SK-N-SH treated with all-trans-retinoic acid at 6 μM for 48 hours (cell line): ENCODE data around the gene LLGL2.

Source experiments
- ATAC-seq: fragments of 200-7000 bp; cut with Tn5 transposase; 3 replicates; pipeline ENCODE4 v1.9.1; 2020; ENCODE audit warnings: mild to moderate bottlenecking, moderate library complexity
- ARNTL ChIP-seq: fragments of 450-650 bp; formaldehyde crosslinking; IDR thresholded peaks from 2 replicates; pipeline ENCODE4 v1.5.0; 2020; ENCODE audit warnings: low read depth, mild to moderate bottlenecking, moderate library complexity, borderline replicate concordance
- BACH2 ChIP-seq: fragments of 250-450 bp; sonication (Bioruptor Pico); IDR thresholded peaks from 2 replicates; pipeline ENCODE4 v1.9.0; 2021; ENCODE audit warnings: mild to moderate bottlenecking, borderline replicate concordance
- CREB5 ChIP-seq: fragments of 250-450 bp; sonication (Bioruptor Pico); IDR thresholded peaks from 2 replicates; pipeline ENCODE4 v1.5.1; 2020; ENCODE audit warnings: low read depth, mild to moderate bottlenecking, moderate library complexity
- CSDC2 ChIP-seq: fragments of 250-450 bp; sonication (Bioruptor Pico); IDR thresholded peaks from 2 replicates; pipeline ENCODE4 v1.5.0; 2020; ENCODE audit warnings: mild to moderate bottlenecking, moderate library complexity
- CSRNP3 ChIP-seq: fragments of 250-450 bp; sonication (Bioruptor Pico); IDR thresholded peaks from 2 replicates; pipeline ENCODE4 v1.5.1; 2021; ENCODE audit warnings: mild to moderate bottlenecking, moderate library complexity
- ESRRG ChIP-seq: fragments of 250-450 bp; sonication (Bioruptor Pico); IDR thresholded peaks from 2 replicates; pipeline ENCODE4 v1.6.1; 2021; ENCODE audit warnings: mild to moderate bottlenecking
- GLIS3 ChIP-seq: fragments of 250-450 bp; sonication (Bioruptor Pico); IDR thresholded peaks from 2 replicates; pipeline ENCODE4 v1.5.0; 2020; ENCODE audit warnings: mild to moderate bottlenecking, moderate library complexity
- ISL1 ChIP-seq: fragments of 250-450 bp; sonication (Bioruptor Pico); IDR thresholded peaks from 2 replicates; pipeline ENCODE4 v2.1.2; 2022; ENCODE audit warnings: mild to moderate bottlenecking, moderate library complexity
- PATZ1 ChIP-seq: fragments of 250-450 bp; sonication (Bioruptor Pico); IDR thresholded peaks from 2 replicates; pipeline ENCODE4 v1.8.0; 2020; ENCODE audit warnings: mild to moderate bottlenecking, moderate library complexity, borderline replicate concordance
- POU6F1 ChIP-seq: fragments of 250-450 bp; sonication (Bioruptor Pico); IDR thresholded peaks from 2 replicates; pipeline ENCODE4 v1.8.0; 2021; ENCODE audit warnings: low read depth, mild to moderate bottlenecking, moderate library complexity, borderline replicate concordance
- PPARA ChIP-seq: fragments of 250-450 bp; sonication (Bioruptor Pico); IDR thresholded peaks from 2 replicates; pipeline ENCODE4 v1.5.0; 2020; ENCODE audit warnings: mild to moderate bottlenecking, borderline replicate concordance
- RARB ChIP-seq: fragments of 250-450 bp; sonication (Bioruptor Pico); IDR thresholded peaks from 2 replicates; pipeline ENCODE4 v1.8.0; 2021; ENCODE audit warnings: mild to moderate bottlenecking, moderate library complexity
- SNAI2 ChIP-seq: fragments of 250-450 bp; sonication (Bioruptor Pico); IDR thresholded peaks from 2 replicates; pipeline ENCODE4 v1.5.0; 2020; ENCODE audit warnings: mild to moderate bottlenecking, moderate library complexity
- TCF4 ChIP-seq: fragments of 250-450 bp; sonication (Bioruptor Pico); IDR thresholded peaks from 2 replicates; pipeline ENCODE4 v1.8.0; 2021; ENCODE audit warnings: mild to moderate bottlenecking, moderate library complexity, borderline replicate concordance
- TOX ChIP-seq: fragments of 250-450 bp; sonication (Bioruptor Pico); IDR thresholded peaks from 2 replicates; pipeline ENCODE4 v1.8.0; 2021; ENCODE audit warnings: mild to moderate bottlenecking, moderate library complexity, borderline replicate concordance
- ZC3H10 ChIP-seq: fragments of 250-450 bp; sonication (Bioruptor Pico); IDR thresholded peaks from 2 replicates; pipeline ENCODE4 v1.5.1; 2021; ENCODE audit warnings: mild to moderate bottlenecking, moderate library complexity
- ZFP3 ChIP-seq: fragments of 250-450 bp; sonication (Bioruptor Pico); IDR thresholded peaks from 2 replicates; pipeline ENCODE4 v1.5.0; 2020; ENCODE audit warnings: mild to moderate bottlenecking, moderate library complexity
- ZFP30 ChIP-seq: fragments of 450-650 bp; formaldehyde crosslinking; IDR thresholded peaks from 2 replicates; pipeline ENCODE4 v1.5.0; 2022; ENCODE audit warnings: mild to moderate bottlenecking, moderate library complexity
- ZNF70 ChIP-seq: fragments of 450-650 bp; formaldehyde crosslinking; IDR thresholded peaks from 2 replicates; pipeline ENCODE4 v1.5.0; 2020; ENCODE audit warnings: mild to moderate bottlenecking, moderate library complexity
- ZNF8 ChIP-seq: fragments of 450-650 bp; formaldehyde crosslinking; IDR thresholded peaks from 2 replicates; pipeline ENCODE4 v1.5.0; 2020; ENCODE audit warnings: mild to moderate bottlenecking, moderate library complexity

The LLGL2 gene

GRCh38 chr17:75601057-75601987 lies 75.8 kb downstream of the LLGL2 start:
- TF ChIP-seq ARNTL (CRISPR knock-in tag) (no peak), GLIS3 (CRISPR knock-in tag) (no peak), SNAI2 (CRISPR knock-in tag) (no peak), RARB (no peak), CREB5 (CRISPR knock-in tag) (no peak), PPARA (CRISPR knock-in tag) (no peak), ZC3H10 (CRISPR knock-in tag) (no peak)
- peak; percentile 81 for ATAC-seq

GRCh38 chr17:75602644-75603043 lies 77.1 kb downstream of the LLGL2 start:
- peak; percentile 7 for ATAC-seq

GRCh38 chr17:75603123-75603522 lies 77.6 kb downstream of the LLGL2 start:
- no peak for ATAC-seq
- TF ChIP-seq PATZ1 (CRISPR knock-in tag): no peak
- TF ChIP-seq GLIS3 (CRISPR knock-in tag): no peak
- TF ChIP-seq CSRNP3 (CRISPR knock-in tag): no peak
- no peak for TF ChIP-seq ZNF70 (CRISPR knock-in tag)
- no peak for TF ChIP-seq ZNF8 (CRISPR knock-in tag)
- no peak for TF ChIP-seq ZFP30 (CRISPR knock-in tag)
- TF ChIP-seq ARNTL (CRISPR knock-in tag): no peak
- TF ChIP-seq SNAI2 (CRISPR knock-in tag): no peak
- TF ChIP-seq TOX (CRISPR knock-in tag): no peak
- TF ChIP-seq CSDC2 (CRISPR knock-in tag): no peak
- no peak for TF ChIP-seq CREB5 (CRISPR knock-in tag)
- no peak for TF ChIP-seq POU6F1
- TF ChIP-seq BACH2 (CRISPR knock-in tag): no peak
- TF ChIP-seq ESRRG: no peak
- TF ChIP-seq RARB: no peak
- TF ChIP-seq ZC3H10 (CRISPR knock-in tag): no peak

More at GRCh38 chr17:75602644-75603043, 77.1 kb downstream of the LLGL2 start:
- TF ChIP-seq CSDC2 (CRISPR knock-in tag) (no peak), CSRNP3 (CRISPR knock-in tag) (no peak), BACH2 (CRISPR knock-in tag) (no peak), TCF4 (no peak), PATZ1 (CRISPR knock-in tag) (no peak), RARB (no peak), ISL1 (CRISPR knock-in tag) (no peak), PPARA (CRISPR knock-in tag) (no peak), ZFP3 (CRISPR knock-in tag) (no peak), ZNF8 (CRISPR knock-in tag) (no peak)
- TF ChIP-seq, all 23 proteins: peak for 0
